ENCODE data around the gene SLC34A2. TPM values are rescaled to one million over a fixed set of nuclear protein-coding genes. Genes with fewer than 3 reads are reported as not detected.

Gene SLC34A2
- total and polyA plus RNA-seq, 8 donors, result 0.12 to 35.7 (median 0.55) TPM; not detected in 3

DNA sequence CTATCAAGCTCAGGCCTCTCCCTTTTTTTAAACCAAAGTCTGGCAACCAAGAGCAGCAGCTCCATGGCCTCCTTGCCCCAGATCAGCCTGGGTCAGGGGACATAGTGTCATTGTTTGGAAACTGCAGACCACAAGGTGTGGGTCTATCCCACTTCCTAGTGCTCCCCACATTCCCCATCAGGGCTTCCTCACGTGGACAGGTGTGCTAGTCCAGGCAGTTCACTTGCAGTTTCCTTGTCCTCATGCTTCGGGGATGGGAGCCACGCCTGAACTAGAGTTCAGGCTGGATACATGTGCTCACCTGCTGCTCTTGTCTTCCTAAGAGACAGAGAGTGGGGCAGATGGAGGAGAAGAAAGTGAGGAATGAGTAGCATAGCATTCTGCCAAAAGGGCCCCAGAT lies 21.5 kb downstream of the SLC34A2 start:
- intact Hi-C loops (cut with DNase I; ENCODE audit: low total_unique reads), result no loop called here
- TF ChIP-seq EP300 (IDR thresholded peaks at IDR 0.05), result no peak
- TF ChIP-seq POLR2AphosphoS5 (IDR thresholded peaks at IDR 0.05), result no peak
- TF ChIP-seq, protein P1, sequence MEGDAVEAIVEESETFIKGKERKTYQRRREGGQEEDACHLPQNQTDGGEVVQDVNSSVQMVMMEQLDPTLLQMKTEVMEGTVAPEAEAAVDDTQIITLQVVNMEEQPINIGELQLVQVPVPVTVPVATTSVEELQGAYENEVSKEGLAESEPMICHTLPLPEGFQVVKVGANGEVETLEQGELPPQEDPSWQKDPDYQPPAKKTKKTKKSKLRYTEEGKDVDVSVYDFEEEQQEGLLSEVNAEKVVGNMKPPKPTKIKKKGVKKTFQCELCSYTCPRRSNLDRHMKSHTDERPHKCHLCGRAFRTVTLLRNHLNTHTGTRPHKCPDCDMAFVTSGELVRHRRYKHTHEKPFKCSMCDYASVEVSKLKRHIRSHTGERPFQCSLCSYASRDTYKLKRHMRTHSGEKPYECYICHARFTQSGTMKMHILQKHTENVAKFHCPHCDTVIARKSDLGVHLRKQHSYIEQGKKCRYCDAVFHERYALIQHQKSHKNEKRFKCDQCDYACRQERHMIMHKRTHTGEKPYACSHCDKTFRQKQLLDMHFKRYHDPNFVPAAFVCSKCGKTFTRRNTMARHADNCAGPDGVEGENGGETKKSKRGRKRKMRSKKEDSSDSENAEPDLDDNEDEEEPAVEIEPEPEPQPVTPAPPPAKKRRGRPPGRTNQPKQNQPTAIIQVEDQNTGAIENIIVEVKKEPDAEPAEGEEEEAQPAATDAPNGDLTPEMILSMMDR (IDR thresholded peaks at IDR 0.05), result no peak
- TF ChIP-seq POLR2A (IDR thresholded peaks at IDR 0.05), result no peak
- 63 to 83% (median 79%) methylated on average over 3 of the region's 3 CpGs for WGBS, 5 donors
- Histone ChIP-seq H3K27me3 (no peaks in the 10 kb centered on the region), H3K4me1 (no peaks in the 10 kb centered on the region), H3K36me3 (no peaks in the 10 kb centered on the region), H3K27ac (no peak overlapping the region), H3K4me3 (no peak overlapping the region), H3K9me3 (no peaks in the 10 kb centered on the region)
- no peak for DNase-seq

GRCh38 chr4:25677943-25678342 lies 22.3 kb downstream of the SLC34A2 start:
- Histone ChIP-seq H3K27ac (no peak overlapping the region), H3K4me1 (no peaks in the 10 kb centered on the region)
- 77 to 82% (median 81%) methylated on average over 5 of the region's 5 CpGs for WGBS, 5 donors

DNA sequence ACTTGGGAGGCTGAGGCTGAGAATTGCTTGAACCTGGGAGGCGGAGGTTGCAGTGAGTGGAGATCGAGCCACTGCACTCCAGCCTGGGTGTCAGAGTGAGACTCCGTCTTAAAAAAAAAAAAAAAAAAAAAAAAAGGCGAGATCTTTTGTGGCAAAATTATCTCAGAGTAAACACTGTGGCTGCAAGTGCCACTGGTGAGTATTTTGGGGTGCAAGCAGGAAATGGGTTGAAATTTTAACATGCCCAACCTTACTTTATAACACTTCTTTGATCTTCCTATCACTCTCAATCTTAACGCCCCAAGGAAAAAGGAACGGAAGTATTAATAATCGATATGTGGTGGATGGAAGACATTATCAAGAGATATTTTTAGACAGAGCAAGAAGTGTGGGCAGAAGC lies 32.1 kb downstream of the SLC34A2 start:
- intact Hi-C loops (cut with DNase I; ENCODE audit: low total_unique reads), result no loop called here
- H3K4me3 ChIP-seq, result no peak overlapping the region
- 80 to 94% (median 85%) methylated on average over 7 of the region's 7 CpGs for WGBS, 5 donors
- TF ChIP-seq EP300 (IDR thresholded peaks at IDR 0.05) (no peak), POLR2AphosphoS5 (IDR thresholded peaks at IDR 0.05) (no peak), POLR2A (IDR thresholded peaks at IDR 0.05) (no peak)
- TF ChIP-seq, protein P1 (IDR thresholded peaks at IDR 0.05), result no peak
- H3K27ac ChIP-seq, result no peak overlapping the region
- DNase-seq, result no peak
- no peaks in the 10 kb centered on the region for H3K36me3 ChIP-seq
- no peaks in the 10 kb centered on the region for H3K27me3 ChIP-seq
- no peaks in the 10 kb centered on the region for H3K4me1 ChIP-seq
- H3K9me3 ChIP-seq, result peaks cover 7 to 19% (median 11%) of the 10 kb centered on the region in 4 donors

More at GRCh38 chr4:25677943-25678342, 22.3 kb downstream of the SLC34A2 start:
- TF ChIP-seq, protein P1 (IDR thresholded peaks at IDR 0.05), result no peak
- TF ChIP-seq POLR2A (IDR thresholded peaks at IDR 0.05) (no peak), POLR2AphosphoS5 (IDR thresholded peaks at IDR 0.05) (no peak), EP300 (IDR thresholded peaks at IDR 0.05) (no peak)
- no peaks in the 10 kb centered on the region for H3K27me3 ChIP-seq
- intact Hi-C loops (cut with DNase I; ENCODE audit: low total_unique reads), result no loop called here
- no peak overlapping the region for H3K4me3 ChIP-seq
- no peaks in the 10 kb centered on the region for H3K9me3 ChIP-seq
- DNase-seq, result no peak
- no peaks in the 10 kb centered on the region for H3K36me3 ChIP-seq

- Histone ChIP-seq H3K4me1 (no peaks in the 10 kb centered on the region), H3K27me3 (no peaks in the 10 kb centered on the region), H3K27ac (no peak overlapping the region), H3K36me3 (no peaks in the 10 kb centered on the region), H3K4me3 (no peak overlapping the region), H3K9me3 (peaks cover 7 to 19% (median 11%) of the 10 kb centered on the region in 4 donors)
- TF ChIP-seq EP300 (IDR thresholded peaks at IDR 0.05), result no peak
- TF ChIP-seq POLR2AphosphoS5 (IDR thresholded peaks at IDR 0.05), result no peak
- no peak for TF ChIP-seq POLR2A (IDR thresholded peaks at IDR 0.05)
- TF ChIP-seq, protein P1 (IDR thresholded peaks at IDR 0.05), result no peak
- DNase-seq, result no peak
- 57 to 67% (median 60%) methylated on average over 3 of the region's 3 CpGs for WGBS, 5 donors
- intact Hi-C loops (cut with DNase I; ENCODE audit: low total_unique reads), result no loop called here
These were observed 38.8 kb downstream of the SLC34A2 start for GRCh38 chr4:25694466-25694865.

All from stomach (tissue), 9 donors.